Measurements from ENCODE around the gene ZNF750.

DNA sequence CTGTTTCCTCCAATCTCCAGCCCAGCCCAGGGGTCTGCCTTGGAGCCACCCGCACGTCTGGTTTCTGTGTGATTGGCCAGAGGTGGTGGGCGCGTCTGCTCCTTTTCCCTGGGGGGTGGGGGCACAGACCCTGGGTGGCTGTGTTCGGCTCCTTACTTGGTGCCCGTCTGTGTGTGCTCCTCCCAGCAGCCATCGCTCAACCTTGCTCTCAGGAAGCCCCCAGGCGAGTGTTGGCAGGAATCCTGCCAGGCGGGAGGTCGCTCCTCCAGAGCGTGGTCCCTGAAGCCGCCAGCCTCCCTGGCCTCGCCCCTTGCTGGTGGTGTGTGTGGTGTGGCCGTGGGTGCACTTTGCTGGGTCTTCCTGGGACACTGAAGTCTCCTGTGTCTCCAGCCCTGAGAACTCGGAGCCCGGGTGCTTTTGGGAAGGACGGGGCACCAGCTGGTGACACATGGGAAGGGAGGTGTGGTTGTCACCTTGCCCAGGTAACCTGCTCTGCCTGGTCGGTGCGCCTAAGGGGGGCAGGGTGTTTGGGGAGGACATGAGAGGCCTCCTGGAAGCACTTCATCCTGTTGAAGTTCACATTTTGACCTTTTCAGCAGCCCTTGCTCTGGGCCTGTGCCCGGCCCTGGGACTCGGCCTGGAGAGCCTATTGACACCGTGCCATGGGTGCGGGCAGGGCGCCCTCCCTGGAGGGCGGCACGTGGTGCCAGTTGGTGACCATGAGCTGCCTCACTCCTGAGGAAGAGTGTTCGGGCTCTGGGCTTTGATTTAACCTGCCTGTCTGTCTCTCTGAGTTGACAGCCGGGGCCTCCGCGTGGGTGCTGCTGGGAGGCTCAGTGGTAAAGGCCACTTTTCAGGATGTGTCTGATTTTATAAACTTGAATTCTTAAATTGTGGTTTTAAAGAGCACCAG is 49.0 kb upstream of the ZNF750 start:
- TF ChIP-seq, protein P1, sequence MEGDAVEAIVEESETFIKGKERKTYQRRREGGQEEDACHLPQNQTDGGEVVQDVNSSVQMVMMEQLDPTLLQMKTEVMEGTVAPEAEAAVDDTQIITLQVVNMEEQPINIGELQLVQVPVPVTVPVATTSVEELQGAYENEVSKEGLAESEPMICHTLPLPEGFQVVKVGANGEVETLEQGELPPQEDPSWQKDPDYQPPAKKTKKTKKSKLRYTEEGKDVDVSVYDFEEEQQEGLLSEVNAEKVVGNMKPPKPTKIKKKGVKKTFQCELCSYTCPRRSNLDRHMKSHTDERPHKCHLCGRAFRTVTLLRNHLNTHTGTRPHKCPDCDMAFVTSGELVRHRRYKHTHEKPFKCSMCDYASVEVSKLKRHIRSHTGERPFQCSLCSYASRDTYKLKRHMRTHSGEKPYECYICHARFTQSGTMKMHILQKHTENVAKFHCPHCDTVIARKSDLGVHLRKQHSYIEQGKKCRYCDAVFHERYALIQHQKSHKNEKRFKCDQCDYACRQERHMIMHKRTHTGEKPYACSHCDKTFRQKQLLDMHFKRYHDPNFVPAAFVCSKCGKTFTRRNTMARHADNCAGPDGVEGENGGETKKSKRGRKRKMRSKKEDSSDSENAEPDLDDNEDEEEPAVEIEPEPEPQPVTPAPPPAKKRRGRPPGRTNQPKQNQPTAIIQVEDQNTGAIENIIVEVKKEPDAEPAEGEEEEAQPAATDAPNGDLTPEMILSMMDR (IDR thresholded peaks at IDR 0.05; ENCODE audit: low read depth, low read length), result no peak
- TF ChIP-seq EZH2phosphoT487 (IDR thresholded peaks at IDR 0.05; ENCODE audit: low read depth), result no peak
